IMR-90 (cell line): Measurements from ENCODE around the gene LDLRAD4. TPM values are rescaled to one million over a fixed set of nuclear protein-coding genes. Genes with fewer than 3 reads are reported as not detected.

Source experiments
- ATAC-seq: fragments of 200-7000 bp; cut with Tn5 transposase; 2 replicates; pipeline ENCODE4 v1.9.1; 2020; ENCODE audit warnings: low read depth, mild to moderate bottlenecking, moderate library complexity
- BruUV-seq: library from RNA; stranded (reverse); fragments of 400-500 nt; replicated peaks from 2 replicates; lab custom pipeline; 2021; lab: Mats Ljungman, UMichigan
- CTCF ChIA-PET: fragments of 300-600 bp; formaldehyde crosslinking; extraction: SDS; loops from one replicate; lab custom pipeline; 2021; ENCODE audit warnings: antibody characterized with exemption; lab: Yijun Ruan, JAX
- POLR2A ChIA-PET: fragments of 300-600 bp; sonication (Branson Sonifier 250); formaldehyde crosslinking; loops from one replicate; lab custom pipeline; 2022; ENCODE audit warnings: antibody characterized with exemption; ENCODE audit not compliant: unreplicated experiment; lab: Charles Lee
- DNase-seq: peaks from one replicate; pipeline ENCODE4 v3.0.0; 2013
- H2AFZ ChIP-seq: replicated peaks from 2 replicates; pipeline ENCODE3; 2013; ENCODE audit warnings: low read length, mild to moderate bottlenecking; ENCODE audit not compliant: poor library complexity
- H2AK5ac ChIP-seq: 2 replicates; pipeline ENCODE4 v1.6.1; 2013; ENCODE audit warnings: low read depth, low read length, inconsistent platforms
- H2AK9ac ChIP-seq: replicated peaks from 2 replicates; pipeline ENCODE3; 2013; ENCODE audit warnings: mild to moderate bottlenecking, low read depth, low read length, moderate library complexity; ENCODE audit not compliant: poor library complexity
- H2BK120ac ChIP-seq: 2 replicates; pipeline ENCODE4 v1.6.1; 2013; ENCODE audit warnings: low read depth, low read length, inconsistent platforms
- H2BK15ac ChIP-seq: 3 replicates; pipeline ENCODE4 v1.6.1; 2013; ENCODE audit warnings: low read depth, low read length, inconsistent platforms
- H2BK20ac ChIP-seq: 2 replicates; pipeline ENCODE4 v1.6.1; 2013; ENCODE audit warnings: low read depth, mild to moderate bottlenecking, inconsistent platforms, low read length, moderate library complexity
- H2BK5ac ChIP-seq: 2 replicates; pipeline ENCODE4 v1.6.1; 2013; ENCODE audit warnings: mild to moderate bottlenecking, low read depth, low read length, inconsistent platforms; ENCODE audit not compliant: poor library complexity, severe bottlenecking
- H3K14ac ChIP-seq: replicated peaks from 2 replicates; pipeline ENCODE4 v1.6.1; 2013; ENCODE audit warnings: low read depth, low read length, inconsistent platforms
- H3K18ac ChIP-seq: 2 replicates; pipeline ENCODE4 v1.6.1; 2013; ENCODE audit warnings: low read depth, low read length, control low read depth
- H3K23ac ChIP-seq: 2 replicates; pipeline ENCODE4 v1.6.1; 2013; ENCODE audit warnings: low read depth, low read length, inconsistent platforms
- H3K27ac ChIP-seq: 2 replicates; pipeline ENCODE4 v1.5.1; 2013; ENCODE audit warnings: mild to moderate bottlenecking, control low read depth, low read length; ENCODE audit not compliant: insufficient read depth
- H3K27me3 ChIP-seq: 2 replicates; pipeline ENCODE4 v1.6.1; 2013; ENCODE audit warnings: low read length; ENCODE audit not compliant: control insufficient read depth, insufficient read depth
- H3K36me3 ChIP-seq: 2 replicates; pipeline ENCODE4 v1.6.1; 2013; ENCODE audit warnings: low read length, mixed read lengths; ENCODE audit not compliant: control insufficient read depth, insufficient read depth
- H3K4ac ChIP-seq: 2 replicates; pipeline ENCODE4 v1.6.1; 2013; ENCODE audit warnings: low read depth, low read length, inconsistent platforms
- H3K4me1 ChIP-seq: 2 replicates; pipeline ENCODE4 v1.6.1; 2013; ENCODE audit warnings: low read length, mixed read lengths; ENCODE audit not compliant: control insufficient read depth, insufficient read depth
- H3K4me2 ChIP-seq: 2 replicates; pipeline ENCODE4 v1.6.1; 2013; ENCODE audit warnings: low read depth, mild to moderate bottlenecking, control low read depth, low read length, moderate library complexity
- H3K4me3 ChIP-seq: 2 replicates; pipeline ENCODE4 v1.5.1; 2013; ENCODE audit warnings: low read depth, mild to moderate bottlenecking, control low read depth, low read length, moderate library complexity; ENCODE audit not compliant: insufficient read depth
- H3K56ac ChIP-seq: 2 replicates; pipeline ENCODE4 v1.6.1; 2013; ENCODE audit warnings: low read length, inconsistent platforms; ENCODE audit not compliant: insufficient read depth; ENCODE audit errors: extremely low read depth
- H3K79me1 ChIP-seq, 2 experiments: 2 replicates each; pipeline ENCODE4 v1.6.1; 2013; ENCODE audit warnings: low read length in 2 of 2, inconsistent platforms in 1 of 2, low read depth in 1 of 2
- H3K9ac ChIP-seq: 2 replicates; pipeline ENCODE4 v1.6.1; 2013; ENCODE audit warnings: low read depth, low read length, control low read depth
- H3K9me1 ChIP-seq: 2 replicates; pipeline ENCODE4 v1.6.1; 2013; ENCODE audit warnings: low read length, inconsistent platforms; ENCODE audit not compliant: insufficient read depth
- H3K9me3 ChIP-seq: 2 replicates; pipeline ENCODE4 v1.6.1; 2013; ENCODE audit warnings: low read length; ENCODE audit not compliant: control insufficient read depth, insufficient read depth
- H4K20me1 ChIP-seq: 2 replicates; pipeline ENCODE4 v1.6.1; 2013; ENCODE audit warnings: low read length, inconsistent platforms; ENCODE audit not compliant: insufficient read depth
- H4K5ac ChIP-seq: 2 replicates; pipeline ENCODE4 v1.6.1; 2013; ENCODE audit warnings: mild to moderate bottlenecking, low read depth, low read length, control low read depth
- H4K8ac ChIP-seq, 2 experiments: 2 replicates each; pipeline ENCODE4 v1.6.1; 2013; ENCODE audit warnings: low read depth in 2 of 2, low read length in 2 of 2, control low read depth in 1 of 2, inconsistent platforms in 1 of 2
- H4K91ac ChIP-seq: 2 replicates; pipeline ENCODE4 v1.6.1; 2013; ENCODE audit warnings: low read depth, low read length, inconsistent platforms; ENCODE audit not compliant: insufficient read depth
- BHLHE40 ChIP-seq: fragments of 150-350 bp; IDR thresholded peaks from 2 replicates; pipeline ENCODE4 v1.6.1; 2016; ENCODE audit warnings: mild to moderate bottlenecking, low read depth, low read length
- CEBPB ChIP-seq: IDR thresholded peaks from 2 replicates; pipeline ENCODE4 v1.6.1; 2012; ENCODE audit warnings: low read depth, low read length, improper control_type of control experiment
- CHD1 ChIP-seq: IDR thresholded peaks from 2 replicates; pipeline ENCODE4 v1.6.1; 2012; ENCODE audit warnings: low read depth, low read length, improper control_type of control experiment
- CTCF ChIP-seq: conservative IDR thresholded peaks from 2 replicates; pipeline ENCODE4 v1.5.1; 2012; ENCODE audit warnings: mild to moderate bottlenecking, low read depth, low read length, improper control_type of control experiment
- ELK1 ChIP-seq: fragments of 150-350 bp; IDR thresholded peaks from 2 replicates; pipeline ENCODE4 v1.6.1; 2016; ENCODE audit warnings: low read depth, mild to moderate bottlenecking, low read length, moderate library complexity, borderline replicate concordance
- FOS ChIP-seq: fragments of 150-350 bp; IDR thresholded peaks from 2 replicates; pipeline ENCODE4 v1.6.1; 2016; ENCODE audit warnings: low read depth, low read length
- MAFK ChIP-seq: IDR thresholded peaks from 2 replicates; pipeline ENCODE4 v1.6.1; 2012; ENCODE audit warnings: low read depth, low read length, improper control_type of control experiment
- MAZ ChIP-seq: IDR thresholded peaks from 2 replicates; pipeline ENCODE4 v1.6.1; 2012; ENCODE audit warnings: low read depth, mild to moderate bottlenecking, low read length, improper control_type of control experiment, moderate library complexity, borderline replicate concordance
- MXI1 ChIP-seq: IDR thresholded peaks from 2 replicates; pipeline ENCODE4 v1.6.1; 2012; ENCODE audit warnings: low read depth, mild to moderate bottlenecking, low read length, moderate library complexity, borderline replicate concordance
- NFE2L2 ChIP-seq: fragments of 150-350 bp; IDR thresholded peaks from 2 replicates; pipeline ENCODE4 v1.6.1; 2016; ENCODE audit warnings: low read depth, mild to moderate bottlenecking, low read length
- POLR2A ChIP-seq: IDR thresholded peaks from 2 replicates; pipeline ENCODE4 v1.6.1; 2012; ENCODE audit warnings: mild to moderate bottlenecking, low read depth, low read length
- RAD21 ChIP-seq: IDR thresholded peaks from 2 replicates; pipeline ENCODE4 v1.6.1; 2012; ENCODE audit warnings: low read length, improper control_type of control experiment
- RCOR1 ChIP-seq: IDR thresholded peaks from 2 replicates; pipeline ENCODE4 v1.6.1; 2012; ENCODE audit warnings: mild to moderate bottlenecking, low read length, improper control_type of control experiment; ENCODE audit not compliant: insufficient replicate concordance
- RFX5 ChIP-seq: IDR thresholded peaks from 2 replicates; pipeline ENCODE4 v1.8.0; 2012; ENCODE audit warnings: low read depth, mild to moderate bottlenecking, low read length, moderate library complexity
- SMC3 ChIP-seq: fragments of 150-350 bp; IDR thresholded peaks from 2 replicates; pipeline ENCODE4 v1.6.1; 2016; ENCODE audit warnings: low read depth, mild to moderate bottlenecking, antibody characterized with exemption, low read length, moderate library complexity
- USF2 ChIP-seq: fragments of 150-350 bp; IDR thresholded peaks from 2 replicates; pipeline ENCODE4 v1.6.1; 2017; ENCODE audit warnings: mild to moderate bottlenecking, antibody characterized with exemption, low read length, low read depth
- WGBS, 2 experiments: methylation state at CpG; one replicate each; pipeline versions ENCODE4 v1.1.5 to v1.1.7; 2013; ENCODE audit warnings: missing lambda C conversion rate in 2 of 2; ENCODE audit not compliant: insufficient read length in 1 of 2; ENCODE audit errors: extremely low coverage in 2 of 2; 5-methylcytosine and 5-hydroxymethylcytosine counted together
- dilution Hi-C: fragments of 300-500 bp; cut with HindIII; formaldehyde crosslinking; loops from one replicate; pipeline ENCODE4 v1.14.3; 2018; ENCODE audit warnings: low sequenced_read_pairs; ENCODE audit not compliant: unreplicated experiment
- in situ Hi-C: fragments of 300-500 bp; cut with MboI; formaldehyde crosslinking; loops from 3 replicates; pipeline ENCODE4 v1.14.3; 2019; ENCODE audit warnings: low sequenced_read_pairs, inconsistent platforms, mixed read lengths
- intact Hi-C: fragments of 100-400 bp; cut with micrococcal nuclease; formaldehyde crosslinking; loops from 2 replicates; pipeline ENCODE4 v1.10.0; 2022
- polyA plus RNA-seq, 3 experiments: library from polyadenylated mRNA; depleted of rRNA; stranded (reverse); fragments of >200 nt; gene quantifications; 2 replicates each; pipeline ENCODE4 v1.2.3, GENCODE V29; 2012; ENCODE audit warnings: low replicate concordance in 1 of 3
- total RNA-seq: library from RNA; depleted of rRNA; stranded (reverse); fragments of >200 nt; gene quantifications from 2 replicates; pipeline ENCODE4 v1.2.3, GENCODE V29; 2012

LDLRAD4 gene
- total and polyA plus RNA-seq, 2 of the 4 experiments (the other 2 are of a cell fraction), result not detected

DNA sequence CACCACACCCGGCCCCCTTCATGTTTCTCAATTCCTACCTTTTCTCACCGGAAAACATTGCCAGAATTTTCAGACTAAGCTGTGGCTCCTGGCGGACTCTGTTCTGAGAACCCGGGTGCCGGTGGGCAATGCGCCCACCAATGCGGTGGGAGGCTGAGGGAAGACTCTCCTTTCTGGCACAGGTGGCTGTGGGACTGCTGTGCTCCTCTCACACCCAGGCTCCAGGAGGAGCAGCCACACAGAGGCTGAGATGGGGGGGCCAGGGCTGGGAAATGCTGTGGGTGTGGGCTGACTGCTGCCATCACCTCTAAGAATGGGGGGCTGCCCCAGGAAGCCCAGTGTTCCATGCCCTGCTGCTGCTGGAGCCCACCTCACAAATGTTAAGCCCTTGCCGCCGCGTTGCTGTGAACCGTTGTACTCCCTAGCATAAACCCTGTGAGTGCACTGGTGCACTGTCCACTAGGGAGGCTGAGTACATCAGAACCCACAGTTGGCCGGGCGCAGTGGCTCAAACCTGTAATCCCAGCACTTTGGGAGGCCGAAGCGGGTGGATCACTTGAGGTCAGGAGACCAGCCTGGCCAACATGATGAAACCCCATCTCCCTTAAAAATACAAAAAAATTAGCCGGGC, 152.6 kb downstream of the LDLRAD4 start:
- Histone ChIP-seq H2BK20ac (no peak overlapping the region), H2BK120ac (no peak overlapping the region), H3K36me3 (no peaks in the 10 kb centered on the region), H4K91ac (no peak overlapping the region), H3K4me3 (no peak overlapping the region), H3K4me2 (no peak overlapping the region), H3K4ac (no peak overlapping the region), H3K4me1 (no peaks in the 10 kb centered on the region), H3K9ac (no peak overlapping the region), H2AK9ac (no peak overlapping the region), H4K5ac (no peak overlapping the region), H4K20me1 (no peaks in the 10 kb centered on the region), H4K8ac (no peak overlapping the region), H3K56ac (no peak overlapping the region), H3K27me3 (peaks cover 2% of the 10 kb centered on the region; the same call in 1 of the 2 replicates), H3K14ac (no peak overlapping the region), H2AK5ac (no peak overlapping the region), H3K9me3 (no peaks in the 10 kb centered on the region), H3K9me1 (0 out of 2 replicates have a peak, but pooled peaks cover 3% of the 10 kb centered on the region), H3K27ac (no peak overlapping the region), H2BK15ac (no peak overlapping the region), H2AFZ (no peak overlapping the region), H3K23ac (no peak overlapping the region), H3K18ac (no peak overlapping the region), H3K79me1 (no peaks in the 10 kb centered on the region), H2BK5ac (no peak overlapping the region)
- no peak for DNase-seq
- BruUV-seq, result no TSS peak
- ChIA-PET POLR2A (no interaction called here), CTCF (no interaction called here)
- in situ Hi-C loops, result no loop called here
- WGBS, 2 experiments, result no CpG with 5 or more reads among the region's 16 CpGs
- intact Hi-C loops, result no loop called here
- no peak for ATAC-seq
- TF ChIP-seq RCOR1 (no peak), FOS (no peak), CHD1 (no peak), MXI1 (no peak), RFX5 (no peak), SMC3 (no peak), MAZ (no peak), USF2 (no peak), MAFK (no peak), CEBPB (no peak), RAD21 (no peak), BHLHE40 (no peak), CTCF (no peak), NFE2L2 (no peak), POLR2A (no peak), ELK1 (no peak)
- dilution Hi-C loops, result no loop called here
